ENCODE results near the gene HELT.

GRCh38 chr4:184991860-184992259, 26.4 kb upstream of the HELT start:
- TF ChIP-seq CTCF (IDR thresholded peaks at IDR 0.05 in 4 of 5, conservative IDR thresholded peaks at IDR 0.05 in 1 of 5) (no peak), POLR2A (IDR thresholded peaks at IDR 0.05) (no peak)

Data from gastrocnemius medialis (tissue), 4 donors.